Stimulated activated CD4-positive, alpha-beta T cell treated with anti-CD3 and anti-CD28 coated beads, Interleukin-12 subunit alpha, Interleukin-12 subunit beta, amount 100 ng/mL, for 48 hours (primary cell): ENCODE results near the gene REEP1.
A peak's percentile ranks its signal among the peaks of the same experiment; 100 is the strongest.
"Not testable (repeated sequence)": the region's sequence is repeated elsewhere in the genome, so short reads cannot be mapped to it uniquely, and the experiment has no call there.

Experiments used
- DNase-seq, 3 donors: peaks; one replicate each; pipeline ENCODE4 v3.0.0-alpha.2; 2020; ENCODE audit warnings: low read depth in 2 of 3, low spot score in 1 of 3

REEP1 gene

GRCh38 chr2:86244781-86245180 is 92.6 kb downstream of the REEP1 start:
- not testable (repeated sequence) for DNase-seq

GRCh38 chr2:86243950-86244733 is 93.3 kb downstream of the REEP1 start:
- DNase-seq, result no peak

GRCh38 chr2:86243272-86243671 is 94.2 kb downstream of the REEP1 start:
- DNase-seq, result no peak

GRCh38 chr2:86241611-86242010 is 95.8 kb downstream of the REEP1 start:
- DNase-seq, result no peak

- no peak for DNase-seq
Observed at GRCh38 chr2:86240251-86240650, 97.2 kb downstream of the REEP1 start.

- no peak for DNase-seq
Observed at GRCh38 chr2:86239745-86240144, 97.7 kb downstream of the REEP1 start.

- DNase-seq, result no peak
Observed at GRCh38 chr2:86239326-86239725, 98.1 kb downstream of the REEP1 start.

- DNase-seq, result peak; percentile 22 to 41 (median 38)
Observed at GRCh38 chr2:86238354-86238753, 99.1 kb downstream of the REEP1 start.

GRCh38 chr2:86237172-86237571 is 100.3 kb downstream of the REEP1 start:
- no peak for DNase-seq

GRCh38 chr2:86235196-86235980 is 102.0 kb downstream of the REEP1 start:
- no peak for DNase-seq

GRCh38 chr2:86234563-86235131 is 102.8 kb downstream of the REEP1 start:
- DNase-seq, result no peak

- no peak for DNase-seq
Observed at GRCh38 chr2:86233436-86233835, 104.0 kb downstream of the REEP1 start.

GRCh38 chr2:86232910-86233309 is 104.5 kb downstream of the REEP1 start:
- DNase-seq, result no peak

- DNase-seq, result no peak
Observed at GRCh38 chr2:86232373-86232784, 105.0 kb downstream of the REEP1 start.

- no peak for DNase-seq
Observed at GRCh38 chr2:86231680-86232372, 105.6 kb downstream of the REEP1 start.

GRCh38 chr2:86230961-86231360 is 106.5 kb downstream of the REEP1 start:
- DNase-seq, result no peak

GRCh38 chr2:86229221-86229620 is 108.2 kb downstream of the REEP1 start:
- no peak for DNase-seq

- DNase-seq, result not testable (repeated sequence)
Observed at GRCh38 chr2:86228574-86228973, 108.9 kb downstream of the REEP1 start.

GRCh38 chr2:86227685-86228084 is 109.7 kb downstream of the REEP1 start:
- no peak for DNase-seq

GRCh38 chr2:86226636-86227520 is 110.5 kb downstream of the REEP1 start:
- no peak for DNase-seq
